Glomerular endothelial cell (primary cell): ENCODE results near the gene RASA3. TPM values are rescaled to one million over a fixed set of nuclear protein-coding genes. Genes with fewer than 3 reads are reported as not detected.
"Not testable (repeated sequence)": the region's sequence is repeated elsewhere in the genome, so short reads cannot be mapped to it uniquely, and the experiment has no call there.

ENCODE experiments used
- DNase-seq: peaks from one replicate; pipeline ENCODE4 v3.0.0-alpha.2; 2011; ENCODE audit warnings: low read depth, low spot score; ENCODE audit errors: extremely low read depth
- total RNA-seq: library from RNA; depleted of rRNA; stranded (reverse); fragments of >200 nt; gene quantifications from 2 replicates; pipeline ENCODE4 v1.2.3, GENCODE V29; 2015

Gene RASA3, protein sequence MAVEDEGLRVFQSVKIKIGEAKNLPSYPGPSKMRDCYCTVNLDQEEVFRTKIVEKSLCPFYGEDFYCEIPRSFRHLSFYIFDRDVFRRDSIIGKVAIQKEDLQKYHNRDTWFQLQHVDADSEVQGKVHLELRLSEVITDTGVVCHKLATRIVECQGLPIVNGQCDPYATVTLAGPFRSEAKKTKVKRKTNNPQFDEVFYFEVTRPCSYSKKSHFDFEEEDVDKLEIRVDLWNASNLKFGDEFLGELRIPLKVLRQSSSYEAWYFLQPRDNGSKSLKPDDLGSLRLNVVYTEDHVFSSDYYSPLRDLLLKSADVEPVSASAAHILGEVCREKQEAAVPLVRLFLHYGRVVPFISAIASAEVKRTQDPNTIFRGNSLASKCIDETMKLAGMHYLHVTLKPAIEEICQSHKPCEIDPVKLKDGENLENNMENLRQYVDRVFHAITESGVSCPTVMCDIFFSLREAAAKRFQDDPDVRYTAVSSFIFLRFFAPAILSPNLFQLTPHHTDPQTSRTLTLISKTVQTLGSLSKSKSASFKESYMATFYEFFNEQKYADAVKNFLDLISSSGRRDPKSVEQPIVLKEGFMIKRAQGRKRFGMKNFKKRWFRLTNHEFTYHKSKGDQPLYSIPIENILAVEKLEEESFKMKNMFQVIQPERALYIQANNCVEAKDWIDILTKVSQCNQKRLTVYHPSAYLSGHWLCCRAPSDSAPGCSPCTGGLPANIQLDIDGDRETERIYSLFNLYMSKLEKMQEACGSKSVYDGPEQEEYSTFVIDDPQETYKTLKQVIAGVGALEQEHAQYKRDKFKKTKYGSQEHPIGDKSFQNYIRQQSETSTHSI
- total RNA-seq, result 53.5 and 73.2 TPM in 2 replicates

DNA sequence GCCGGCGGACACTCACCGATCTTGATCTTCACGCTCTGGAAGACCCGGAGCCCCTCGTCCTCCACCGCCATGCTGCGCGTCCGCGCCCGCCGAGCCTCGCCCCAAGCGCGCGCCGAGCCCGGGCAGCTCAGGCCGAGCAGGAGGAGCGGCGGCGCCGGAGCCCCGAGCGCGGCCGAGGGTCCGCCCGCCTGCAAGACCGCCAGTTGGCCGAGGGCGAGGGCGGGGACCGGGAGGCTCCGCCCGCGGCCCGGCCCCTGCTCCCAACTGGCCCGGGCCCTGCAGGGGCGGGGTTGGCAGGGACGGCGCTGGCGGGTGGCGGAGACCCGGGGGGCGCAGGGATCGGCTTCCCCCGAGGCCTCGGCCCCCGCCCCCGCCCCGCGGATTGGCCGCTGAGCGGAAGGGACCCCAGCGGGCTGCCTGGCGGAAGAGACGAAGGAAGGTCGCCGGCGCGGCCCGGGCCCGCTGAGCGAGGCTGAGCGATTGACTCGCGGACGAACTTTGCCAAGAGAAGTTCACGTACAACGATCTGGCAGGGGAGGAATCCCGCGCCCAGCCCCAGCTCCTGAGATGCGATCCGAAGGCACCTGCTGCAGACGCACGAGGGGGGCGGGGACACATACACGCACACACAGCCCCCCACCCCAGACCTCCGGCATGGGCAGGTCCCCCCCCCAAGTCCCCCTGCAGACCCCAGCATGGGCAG lies at the start of gene RASA3:
RASA3 (minus strand) TSS at position 205 of the 703 bp plus-strand sequence; CDS start at position 71, 134 bp downstream.
- DNase-seq, result no peak

DNA sequence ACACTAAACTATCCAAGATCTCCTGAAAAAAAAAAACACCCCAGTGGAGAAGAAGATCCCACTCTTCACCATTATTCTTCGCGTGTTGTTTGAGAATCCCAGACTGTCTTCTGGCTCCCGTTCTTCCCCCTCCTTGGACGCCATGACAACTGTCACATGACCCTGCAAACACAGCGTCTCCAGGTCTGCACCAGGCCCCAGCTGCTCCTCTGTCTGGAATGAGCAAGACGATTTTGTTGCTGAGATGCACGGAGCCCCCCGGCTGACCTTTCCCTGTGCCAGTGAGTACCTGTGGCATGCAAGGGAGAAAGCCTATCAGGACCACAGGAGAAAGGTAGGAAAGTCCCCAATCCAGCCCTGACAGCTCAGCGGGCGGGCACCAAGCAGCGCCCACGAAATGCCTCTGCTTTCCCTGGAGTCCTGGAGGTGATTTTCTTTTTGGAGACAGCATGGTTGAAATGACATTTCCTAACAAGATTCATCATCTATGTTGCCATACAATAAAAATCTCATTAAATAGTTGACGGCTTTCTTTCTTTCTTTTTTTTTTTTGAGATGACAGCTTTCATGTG lies 46.8 kb upstream of the RASA3 start, which contains the start of gene CFAP97D2:
CFAP97D2 (plus strand) TSS at position 171 of the 572 bp plus-strand sequence; CDS start at position 245, 74 bp downstream.
- no peak for DNase-seq

GRCh38 chr13:114177245-114178010 lies 45.0 kb upstream of the RASA3 start:
- no peak for DNase-seq

DNA sequence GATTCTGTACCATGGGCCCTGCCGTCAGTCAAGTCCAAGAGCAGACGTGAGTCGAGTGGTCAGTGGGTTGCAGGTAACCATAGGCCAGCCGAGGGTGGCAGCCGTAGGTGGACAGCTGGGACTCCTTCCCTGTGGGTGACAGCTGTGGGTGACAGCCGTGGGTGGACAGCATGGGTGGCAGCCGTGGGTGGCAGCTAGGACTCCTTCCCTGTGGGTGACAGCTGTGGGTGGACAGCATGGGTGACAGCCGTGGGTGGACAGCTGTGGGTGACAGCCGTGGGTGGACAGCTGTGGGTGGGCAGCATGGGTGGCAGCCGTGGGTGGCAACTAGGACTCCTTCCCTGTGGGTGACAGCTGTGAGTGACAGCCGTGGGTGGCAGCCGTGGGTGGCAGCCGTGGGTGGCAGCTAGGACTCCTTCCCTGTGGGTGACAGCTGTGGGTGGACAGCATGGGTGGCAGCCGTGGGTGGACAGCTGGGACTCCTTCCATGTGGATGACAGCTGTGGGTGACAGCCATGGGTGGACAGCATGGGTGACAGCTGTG lies 44.0 kb upstream of the RASA3 start:
- not testable (repeated sequence) for DNase-seq

DNA sequence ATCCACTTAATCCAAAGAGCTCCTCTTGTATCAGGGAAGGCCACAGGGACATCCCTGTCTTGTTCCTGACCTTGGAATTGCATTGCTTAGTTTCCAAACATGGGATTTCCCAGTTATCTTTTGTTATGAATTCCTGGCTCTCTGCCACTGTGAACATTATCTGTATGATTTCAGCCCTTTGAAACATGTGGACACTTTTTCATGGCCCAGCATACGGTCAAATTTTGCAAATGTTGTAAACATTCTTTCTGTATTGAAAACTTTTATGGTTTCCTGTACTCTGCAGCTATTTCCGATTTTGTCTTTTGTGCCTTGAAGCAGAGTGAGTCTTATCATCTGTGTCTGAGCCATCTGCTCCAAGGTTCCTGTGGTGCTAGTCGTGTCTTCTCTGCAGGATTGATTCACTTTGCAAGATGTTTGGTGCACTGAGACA lies 42.1 kb upstream of the RASA3 start:
- no peak for DNase-seq

DNA sequence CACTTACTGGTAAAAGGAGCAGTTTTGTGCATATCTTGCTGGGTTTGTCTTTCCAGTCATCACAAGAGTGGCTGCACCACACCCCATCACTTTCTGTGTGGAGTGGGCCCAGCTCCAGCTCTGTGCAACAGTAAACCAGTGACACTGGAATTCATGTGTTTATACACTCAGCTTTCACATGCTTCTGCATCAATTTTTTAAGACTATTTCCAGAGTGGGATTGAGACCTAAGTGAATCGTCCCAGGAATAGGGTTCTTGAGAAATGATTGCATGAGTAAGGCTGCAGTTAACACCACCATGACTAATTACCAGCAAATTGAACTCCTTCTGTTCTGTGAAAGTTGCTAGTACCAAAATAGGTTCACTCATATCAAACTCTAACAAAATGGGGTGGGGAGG lies 41.3 kb upstream of the RASA3 start:
- no peak for DNase-seq

- no peak for DNase-seq
Observed at GRCh38 chr13:114173272-114173671, 40.8 kb upstream of the RASA3 start.

DNA sequence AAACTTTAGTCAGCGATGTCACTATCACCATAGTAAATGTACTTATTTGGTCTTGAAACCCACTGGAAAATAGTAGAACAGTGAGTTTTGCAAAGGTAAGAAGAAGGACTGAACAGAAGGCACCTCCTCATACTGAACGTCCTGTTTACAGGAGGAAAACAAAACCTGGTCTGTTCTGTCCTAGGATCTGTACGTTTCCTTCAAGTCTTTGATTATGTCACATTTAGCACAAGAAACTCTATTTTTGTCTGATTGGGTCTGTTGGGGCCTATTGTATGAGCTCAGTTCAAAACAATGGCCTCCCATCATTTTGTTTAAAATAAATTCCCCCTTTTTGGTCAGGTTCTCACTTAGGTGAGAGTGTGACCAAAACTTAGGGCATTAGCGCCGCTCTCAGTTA lies 35.5 kb upstream of the RASA3 start:
- DNase-seq, result no peak

DNA sequence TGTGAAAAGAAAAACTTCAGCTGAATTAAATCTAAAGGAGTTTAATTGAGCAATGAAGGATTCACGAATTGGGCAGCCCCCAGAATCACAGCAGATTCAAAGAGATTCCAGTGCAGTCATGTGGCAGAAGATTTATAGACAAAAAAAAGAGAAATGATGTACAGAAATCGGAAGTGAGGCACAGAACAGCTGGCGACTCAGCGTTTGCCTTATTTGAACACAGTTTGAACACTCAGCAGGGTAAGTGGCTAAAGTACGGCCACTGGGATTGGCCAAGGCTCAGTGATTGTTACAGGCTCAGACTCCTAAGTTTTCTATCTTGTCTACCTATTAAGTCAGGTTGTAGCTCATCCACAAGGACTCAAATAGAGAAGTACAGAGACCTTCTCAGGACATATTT lies 35.0 kb upstream of the RASA3 start:
- DNase-seq, result no peak

DNA sequence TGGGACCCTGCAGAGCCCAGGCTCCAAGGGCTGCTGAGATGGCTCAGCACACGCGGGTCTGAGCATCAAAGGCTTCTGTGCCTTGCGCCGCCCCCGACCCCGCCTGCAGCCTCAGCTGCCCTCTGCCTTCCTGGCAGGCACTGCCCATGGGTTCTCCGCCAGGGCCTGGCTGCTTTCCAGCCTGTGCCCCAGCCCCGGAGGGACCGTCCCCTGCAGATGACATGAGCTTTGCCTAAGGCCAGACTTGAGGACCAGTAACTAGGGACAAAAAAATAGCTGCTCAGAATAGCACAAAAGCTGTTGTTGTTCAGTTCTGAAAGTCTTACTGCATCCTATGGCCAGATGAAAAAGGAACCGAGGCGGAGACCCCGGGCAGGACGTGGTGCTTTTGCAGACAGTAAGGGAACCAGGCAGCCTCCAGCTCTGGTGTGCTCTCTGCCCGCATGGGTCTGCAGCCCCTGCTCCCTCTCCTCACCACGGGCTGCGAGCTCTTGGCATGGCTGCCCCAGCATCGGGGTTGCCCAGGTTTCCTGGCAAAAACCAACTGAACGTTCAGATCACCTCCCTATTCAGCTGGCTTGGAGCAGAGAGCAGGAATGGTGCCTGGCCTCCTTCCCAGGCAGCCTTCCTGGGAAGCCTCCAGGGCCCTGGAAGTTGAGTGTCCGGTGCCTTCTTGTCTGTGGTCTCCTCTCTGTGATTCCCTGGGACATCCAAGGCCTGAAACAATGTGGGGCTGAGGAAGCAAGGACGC lies 34.1 kb upstream of the RASA3 start:
- DNase-seq, result no peak

- no peak for DNase-seq
Observed at GRCh38 chr13:114164681-114165429, 32.4 kb upstream of the RASA3 start.

DNA sequence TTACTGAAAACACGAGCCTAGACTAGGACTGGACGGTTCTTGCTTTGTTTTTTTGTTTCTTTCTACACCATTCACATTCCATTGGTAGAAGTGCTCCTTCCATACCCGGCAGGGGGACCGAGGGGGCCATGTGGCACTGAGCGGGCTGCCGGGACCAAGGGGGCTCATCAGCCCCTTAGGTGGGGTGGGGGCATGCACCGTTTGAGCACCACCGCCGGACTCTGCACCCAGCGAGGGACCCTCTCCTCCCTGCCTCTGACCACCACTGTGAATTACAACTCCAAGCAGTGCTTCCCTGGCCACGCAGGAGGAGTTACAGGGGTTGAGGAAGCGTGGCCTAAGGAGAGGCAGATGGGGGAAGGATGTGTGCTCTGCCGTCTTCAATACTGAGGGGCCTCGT lies 31.6 kb upstream of the RASA3 start:
- no peak for DNase-seq

DNA sequence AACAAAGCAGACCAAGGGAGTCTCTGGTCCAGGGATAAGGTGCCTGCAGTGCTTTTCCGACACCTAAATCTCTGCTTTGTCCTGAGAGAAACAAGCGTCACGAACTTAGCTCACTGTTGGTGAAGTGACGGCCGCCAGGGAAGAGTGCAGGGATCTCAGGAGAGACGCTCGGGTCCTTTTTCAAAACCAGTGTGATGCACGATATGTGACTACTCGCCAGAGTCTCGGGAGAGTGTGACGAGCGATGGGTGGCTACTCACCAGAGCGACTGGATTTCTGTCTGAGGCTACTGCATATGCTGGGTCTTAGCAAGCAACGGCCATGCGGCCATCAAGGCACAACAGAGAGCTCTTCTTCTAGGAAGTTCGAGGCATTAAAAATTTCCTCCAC lies 30.1 kb upstream of the RASA3 start:
- DNase-seq, result no peak

DNA sequence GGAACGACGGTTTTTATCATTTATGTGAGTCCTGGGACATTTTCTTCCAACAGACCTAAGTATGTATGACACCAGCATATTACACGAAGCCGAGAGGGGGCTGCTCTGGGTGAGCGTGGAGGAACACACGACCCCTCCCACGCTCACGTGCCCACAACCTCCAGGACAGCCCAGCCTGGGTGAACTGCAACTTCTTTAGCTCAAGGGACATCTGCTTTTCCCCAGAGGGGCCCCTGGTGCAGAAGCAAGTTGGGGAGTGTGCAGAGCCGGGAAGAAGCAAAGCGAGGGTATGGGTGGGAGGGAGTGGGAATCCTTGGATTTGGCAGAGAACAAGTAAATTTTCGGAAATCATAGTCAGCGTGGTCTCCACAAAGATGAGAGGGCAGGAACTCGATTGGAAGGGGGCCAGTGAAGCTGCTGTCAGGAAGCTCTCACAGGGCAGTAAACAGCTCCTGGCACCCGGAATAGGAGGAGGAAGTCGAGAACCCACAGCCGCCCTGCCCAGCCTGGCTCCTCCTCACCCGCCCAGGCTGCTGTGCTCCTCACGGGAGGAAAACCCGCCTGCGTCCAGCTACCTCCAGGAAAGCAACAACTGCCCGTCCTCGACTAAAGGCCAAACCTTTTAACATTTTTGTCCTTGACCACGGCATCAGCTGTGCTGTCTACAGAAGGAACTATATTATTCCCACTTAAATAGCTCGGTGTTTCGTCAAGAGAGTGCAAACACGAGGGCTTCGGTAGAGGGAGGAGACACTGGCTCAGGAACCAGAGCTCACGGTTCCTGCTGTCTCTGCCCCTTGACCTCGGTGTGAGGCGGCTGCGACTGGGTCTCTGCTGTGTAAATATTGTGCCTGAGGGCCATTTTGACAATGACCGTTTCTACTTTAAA lies 29.5 kb upstream of the RASA3 start:
- no peak for DNase-seq

DNA sequence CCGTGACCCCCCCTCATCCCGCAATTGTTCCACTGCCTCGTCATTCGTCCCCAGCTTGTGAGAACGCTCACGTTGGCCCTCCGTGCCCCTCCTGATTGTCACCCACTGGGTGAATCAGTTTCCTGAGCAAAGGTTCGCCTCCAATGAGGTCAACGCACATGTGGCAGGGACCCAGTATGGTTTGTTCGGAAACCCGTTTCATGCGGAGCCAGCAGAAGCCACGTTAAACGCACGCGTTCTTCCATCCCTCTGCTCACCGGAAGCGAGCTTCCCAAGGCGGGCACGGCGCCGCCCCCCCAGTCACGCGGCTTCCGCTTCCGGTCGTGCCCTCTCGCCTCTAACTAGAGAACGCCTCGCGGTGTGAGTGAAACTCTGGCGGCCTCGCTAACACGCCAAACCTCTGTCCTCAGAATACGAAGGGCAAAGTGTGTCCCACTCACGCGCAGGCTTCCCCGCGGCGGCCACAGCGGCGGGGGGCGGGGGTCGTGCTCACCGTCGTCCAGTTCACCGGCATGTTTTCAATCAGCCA lies 28.7 kb upstream of the RASA3 start:
- DNase-seq, result peak; percentile 41

DNA sequence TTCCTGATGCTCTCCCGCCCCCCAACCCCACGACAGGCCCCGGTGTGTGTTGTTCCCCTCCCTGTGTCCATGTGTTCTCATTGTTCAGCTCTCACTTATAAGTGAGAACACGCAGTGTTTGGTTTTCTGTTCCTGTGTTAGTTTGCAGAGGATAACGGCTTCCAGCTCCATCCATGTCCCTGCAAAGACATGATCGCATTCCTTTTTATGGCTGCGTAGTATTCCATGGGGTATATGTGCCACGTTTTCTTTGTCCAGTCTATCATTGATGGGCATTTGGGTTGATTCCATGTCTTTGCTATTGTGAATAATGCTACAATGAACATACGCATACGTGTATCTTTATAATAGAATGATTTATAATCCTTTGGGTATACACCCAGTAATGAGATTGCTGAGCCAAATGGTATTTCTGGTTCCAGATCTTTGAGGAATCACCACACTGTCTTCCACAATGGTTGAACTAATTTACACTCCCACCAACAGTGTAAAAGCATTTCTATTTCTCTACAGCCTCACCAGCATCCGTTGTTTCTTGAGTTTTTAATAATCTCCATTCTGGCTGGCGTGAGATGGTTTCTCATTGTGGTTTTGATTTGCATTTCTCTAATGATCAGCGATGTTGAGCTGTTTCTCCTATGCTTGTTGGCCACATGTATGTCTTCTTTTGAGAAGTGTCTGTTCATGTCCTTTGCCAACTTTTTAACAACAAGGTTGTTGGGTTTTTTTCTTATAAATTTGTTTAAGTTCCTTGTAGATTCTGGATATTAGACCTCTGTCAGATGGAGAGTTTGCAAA lies 26.6 kb upstream of the RASA3 start:
- not testable (repeated sequence) for DNase-seq
